Measurements from ENCODE around the gene IFNAR2.

The IFNAR2 gene

GRCh38 chr21:33270986-33271385, 41.2 kb downstream of the IFNAR2 start:
- no peak for DNase-seq

GRCh38 chr21:33273044-33273443, 43.3 kb downstream of the IFNAR2 start:
- DNase-seq = no peak

- DNase-seq = no peak
Measured at GRCh38 chr21:33278721-33279120, 49.0 kb downstream of the IFNAR2 start.

- DNase-seq = no peak
Measured at GRCh38 chr21:33279330-33279820, 49.6 kb downstream of the IFNAR2 start.

Data from NCI-H748 treated with DMSO at 0.1 percent for 48 hours (cell line).